NCI-H2171 treated with DMSO at 0.1 percent for 48 hours (cell line): ENCODE results near the gene KCTD13.
A peak's percentile ranks its signal among the peaks of the same experiment; 100 is the strongest.
"Not testable (repeated sequence)": the region's sequence is repeated elsewhere in the genome, so short reads cannot be mapped to it uniquely, and the experiment has no call there.

ENCODE experiments used
- DNase-seq: peaks from one replicate; lab custom pipeline; 2025; lab: John Stamatoyannopoulos, UW

KCTD13 gene

GRCh38 chr16:29877266-29877961 lies 48.6 kb downstream of the KCTD13 start:
- no peak for DNase-seq

- no peak for DNase-seq
Measured at GRCh38 chr16:29876594-29877249, 49.3 kb downstream of the KCTD13 start.

GRCh38 chr16:29876217-29876593 lies 49.8 kb downstream of the KCTD13 start:
- no peak for DNase-seq

GRCh38 chr16:29875206-29875605 lies 50.8 kb downstream of the KCTD13 start:
- DNase-seq, result no peak

- no peak for DNase-seq
Measured at GRCh38 chr16:29873319-29873718, 52.7 kb downstream of the KCTD13 start.

GRCh38 chr16:29871822-29872546 lies 54.0 kb downstream of the KCTD13 start:
- DNase-seq, result no peak

GRCh38 chr16:29869067-29869466 lies 57.0 kb downstream of the KCTD13 start:
- not testable (repeated sequence) for DNase-seq

- no peak for DNase-seq
Measured at GRCh38 chr16:29868396-29869009, 57.5 kb downstream of the KCTD13 start.

GRCh38 chr16:29864205-29864604 lies 61.8 kb downstream of the KCTD13 start:
- no peak for DNase-seq

GRCh38 chr16:29863669-29863984 lies 62.4 kb downstream of the KCTD13 start:
- DNase-seq, result no peak

- DNase-seq, result peak; percentile 95
Measured at GRCh38 chr16:29862884-29863668, 63.0 kb downstream of the KCTD13 start, which contains the start of gene CDIPT. TSS of gene CDIPT (minus strand) at chr16:29863226. CDS start at chr16:29862857, 369 bp downstream.

- no peak for DNase-seq
Measured at GRCh38 chr16:29862383-29862883, 63.6 kb downstream of the KCTD13 start.

- DNase-seq, result no peak
Measured at GRCh38 chr16:29860218-29860617, 65.8 kb downstream of the KCTD13 start.

GRCh38 chr16:29858974-29859373 lies 67.1 kb downstream of the KCTD13 start:
- no peak for DNase-seq

- DNase-seq, result no peak
Measured at GRCh38 chr16:29858149-29858849, 67.7 kb downstream of the KCTD13 start.

- DNase-seq, result peak; percentile 17
Measured at GRCh38 chr16:29857133-29857760, 68.8 kb downstream of the KCTD13 start.
